Neural cell (in vitro differentiated cells): ENCODE data around the gene TBCK. TPM values are rescaled to one million over a fixed set of nuclear protein-coding genes. Genes with fewer than 3 reads are reported as not detected.

ENCODE experiments used
- H2AFZ ChIP-seq: fragments of 200-600, 300-800 bp; sonication (generic), shearing (Covaris generic); 2 replicates; pipeline ENCODE4 v1.6.0; 2014; ENCODE audit warnings: low read depth, mild to moderate bottlenecking, antibody characterized with exemption, low read length, moderate library complexity
- H3F3A ChIP-seq: fragments of 200-600 bp; shearing (Covaris generic); 2 replicates; pipeline ENCODE4 v1.6.1; 2016; ENCODE audit warnings: mild to moderate bottlenecking, moderate library complexity, mixed read lengths, antibody characterized with exemption, low read length; ENCODE audit not compliant: insufficient read depth, poor library complexity, severe bottlenecking
- H3K27ac ChIP-seq: fragments of 200-600, 300-800 bp; sonication (generic), shearing (Covaris generic); 2 replicates; pipeline ENCODE4 v1.5.1; 2014; ENCODE audit warnings: mild to moderate bottlenecking, low read length, moderate library complexity
- H3K27me3 ChIP-seq: fragments of 300-800, 200-600 bp; sonication (generic), shearing (Covaris generic); 2 replicates; pipeline ENCODE4 v1.6.0; 2014; ENCODE audit warnings: mild to moderate bottlenecking, low read depth, low read length, moderate library complexity; ENCODE audit not compliant: insufficient read depth
- H3K36me3 ChIP-seq: fragments of 300-800, 200-600 bp; sonication (generic), shearing (Covaris generic); 2 replicates; pipeline ENCODE4 v1.5.1; 2014; ENCODE audit warnings: mild to moderate bottlenecking, antibody characterized with exemption, low read length, moderate library complexity; ENCODE audit not compliant: insufficient read depth
- H3K4me2 ChIP-seq: fragments of 300-800, 200-600 bp; sonication (generic), shearing (Covaris generic); 2 replicates; pipeline ENCODE4 v1.6.0; 2014; ENCODE audit warnings: mild to moderate bottlenecking, low read length
- H3K4me3 ChIP-seq: fragments of 300-800, 200-600 bp; sonication (generic), shearing (Covaris generic); 2 replicates; pipeline ENCODE4 v1.5.1; 2014; ENCODE audit warnings: mild to moderate bottlenecking, low read length, moderate library complexity
- H3K79me2 ChIP-seq: fragments of 200-600 bp; shearing (Covaris generic); replicated peaks from 2 replicates; pipeline ENCODE4 v1.6.0; 2014; ENCODE audit warnings: mild to moderate bottlenecking, low read length, moderate library complexity; ENCODE audit not compliant: insufficient read depth
- H3K9ac ChIP-seq: fragments of 300-800, 200-600 bp; sonication (generic), shearing (Covaris generic); 2 replicates; pipeline ENCODE4 v1.6.1; 2016; ENCODE audit warnings: mild to moderate bottlenecking, low read length, mixed read lengths
- H3K9me2 ChIP-seq: fragments of 200-600 bp; shearing (Covaris generic); 2 replicates; pipeline ENCODE4 v1.6.1; 2016; ENCODE audit warnings: mild to moderate bottlenecking, low read length, mixed read lengths; ENCODE audit not compliant: insufficient read depth
- H3K9me3 ChIP-seq: fragments of 200-600, 300-800 bp; sonication (generic), shearing (Covaris generic); 2 replicates; pipeline ENCODE4 v1.6.1; 2016; ENCODE audit warnings: mild to moderate bottlenecking, mixed run types, low read length, moderate library complexity, mixed read lengths
- H4K20me1 ChIP-seq: fragments of 200-600 bp; shearing (Covaris generic); 2 replicates; pipeline ENCODE4 v1.6.1; 2016; ENCODE audit warnings: mild to moderate bottlenecking, mixed run types; ENCODE audit not compliant: insufficient read depth
- EP300 ChIP-seq: fragments of 450-650 bp; conservative IDR thresholded peaks from 2 replicates; pipeline ENCODE4 v1.6.1; 2014; ENCODE audit warnings: antibody characterized with exemption, mild to moderate bottlenecking, moderate library complexity; ENCODE audit not compliant: poor library complexity, severe bottlenecking
- EZH2 ChIP-seq: fragments of 200-600, 300-800 bp; shearing (Covaris generic), sonication (generic); IDR thresholded peaks from 2 replicates; pipeline ENCODE4 v1.6.1; 2014; ENCODE audit warnings: antibody characterized with exemption, low read length, borderline replicate concordance, mild to moderate bottlenecking; ENCODE audit not compliant: insufficient read depth, poor library complexity, severe bottlenecking
- MXI1 ChIP-seq: fragments of 450-650 bp; conservative IDR thresholded peaks from 2 replicates; pipeline ENCODE4 v1.6.1; 2014; ENCODE audit warnings: antibody characterized with exemption, mild to moderate bottlenecking; ENCODE audit not compliant: poor library complexity, severe bottlenecking
- POLR2AphosphoS5 ChIP-seq: IDR thresholded peaks from 2 replicates; pipeline ENCODE4 v1.6.1; 2012
- RAD21 ChIP-seq: fragments of 450-650 bp; conservative IDR thresholded peaks from 2 replicates; pipeline ENCODE4 v1.6.1; 2014; ENCODE audit warnings: antibody characterized with exemption, mild to moderate bottlenecking, moderate library complexity
- SMC3 ChIP-seq: fragments of 450-650 bp; conservative IDR thresholded peaks from 2 replicates; pipeline ENCODE4 v1.6.1; 2014; ENCODE audit warnings: antibody characterized with exemption, mild to moderate bottlenecking, moderate library complexity; ENCODE audit not compliant: poor library complexity
- TAF1 ChIP-seq: IDR thresholded peaks from 2 replicates; pipeline ENCODE4 v1.6.1; 2012; ENCODE audit warnings: low read depth
- polyA plus RNA-seq: library from polyadenylated mRNA; depleted of rRNA; stranded (reverse); fragments of >200 nt; gene quantifications from 2 replicates; pipeline ENCODE4 v1.2.3, GENCODE V29; 2014
- TF ChIP-seq, protein P1 (sequence below): IDR thresholded peaks from 2 replicates; pipeline ENCODE4 v1.6.1; 2012; ENCODE audit warnings: borderline replicate concordance
- TF ChIP-seq, protein P2 (sequence below): fragments of 450-650 bp; IDR thresholded peaks from 2 replicates; pipeline ENCODE4 v1.5.1; 2014; ENCODE audit warnings: antibody characterized with exemption, mild to moderate bottlenecking, moderate library complexity; ENCODE audit not compliant: poor library complexity, severe bottlenecking

The TBCK gene
- polyA plus RNA-seq, 1 donor from 2014 or later, result 55.0 TPM

DNA sequence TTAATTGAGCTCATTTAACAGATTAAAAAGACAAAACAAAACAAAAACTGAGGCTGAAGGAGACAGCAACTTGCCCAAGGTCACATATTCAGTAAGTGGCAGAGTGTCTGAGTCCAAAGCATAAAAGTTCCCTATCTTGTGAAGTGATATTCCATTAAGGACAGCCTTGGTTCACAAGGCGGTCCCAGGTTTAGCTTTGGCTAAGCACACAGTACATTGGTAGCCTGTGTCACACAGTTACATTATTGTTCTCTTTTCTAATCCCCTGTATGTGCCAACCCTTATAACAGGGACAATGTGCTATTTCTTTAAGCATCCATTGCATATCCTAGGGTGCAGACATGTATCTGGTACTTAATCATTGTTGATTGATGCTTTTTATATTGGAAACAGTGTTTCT is 280.8 kb downstream of the TBCK start:
- H3K27ac ChIP-seq, result no peak overlapping the region
- TF ChIP-seq EP300, result no peak
- TF ChIP-seq MXI1, result no peak
- TF ChIP-seq, protein P1, sequence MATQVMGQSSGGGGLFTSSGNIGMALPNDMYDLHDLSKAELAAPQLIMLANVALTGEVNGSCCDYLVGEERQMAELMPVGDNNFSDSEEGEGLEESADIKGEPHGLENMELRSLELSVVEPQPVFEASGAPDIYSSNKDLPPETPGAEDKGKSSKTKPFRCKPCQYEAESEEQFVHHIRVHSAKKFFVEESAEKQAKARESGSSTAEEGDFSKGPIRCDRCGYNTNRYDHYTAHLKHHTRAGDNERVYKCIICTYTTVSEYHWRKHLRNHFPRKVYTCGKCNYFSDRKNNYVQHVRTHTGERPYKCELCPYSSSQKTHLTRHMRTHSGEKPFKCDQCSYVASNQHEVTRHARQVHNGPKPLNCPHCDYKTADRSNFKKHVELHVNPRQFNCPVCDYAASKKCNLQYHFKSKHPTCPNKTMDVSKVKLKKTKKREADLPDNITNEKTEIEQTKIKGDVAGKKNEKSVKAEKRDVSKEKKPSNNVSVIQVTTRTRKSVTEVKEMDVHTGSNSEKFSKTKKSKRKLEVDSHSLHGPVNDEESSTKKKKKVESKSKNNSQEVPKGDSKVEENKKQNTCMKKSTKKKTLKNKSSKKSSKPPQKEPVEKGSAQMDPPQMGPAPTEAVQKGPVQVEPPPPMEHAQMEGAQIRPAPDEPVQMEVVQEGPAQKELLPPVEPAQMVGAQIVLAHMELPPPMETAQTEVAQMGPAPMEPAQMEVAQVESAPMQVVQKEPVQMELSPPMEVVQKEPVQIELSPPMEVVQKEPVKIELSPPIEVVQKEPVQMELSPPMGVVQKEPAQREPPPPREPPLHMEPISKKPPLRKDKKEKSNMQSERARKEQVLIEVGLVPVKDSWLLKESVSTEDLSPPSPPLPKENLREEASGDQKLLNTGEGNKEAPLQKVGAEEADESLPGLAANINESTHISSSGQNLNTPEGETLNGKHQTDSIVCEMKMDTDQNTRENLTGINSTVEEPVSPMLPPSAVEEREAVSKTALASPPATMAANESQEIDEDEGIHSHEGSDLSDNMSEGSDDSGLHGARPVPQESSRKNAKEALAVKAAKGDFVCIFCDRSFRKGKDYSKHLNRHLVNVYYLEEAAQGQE, result no peak
- TF ChIP-seq POLR2AphosphoS5, result no peak
- TF ChIP-seq, protein P2, sequence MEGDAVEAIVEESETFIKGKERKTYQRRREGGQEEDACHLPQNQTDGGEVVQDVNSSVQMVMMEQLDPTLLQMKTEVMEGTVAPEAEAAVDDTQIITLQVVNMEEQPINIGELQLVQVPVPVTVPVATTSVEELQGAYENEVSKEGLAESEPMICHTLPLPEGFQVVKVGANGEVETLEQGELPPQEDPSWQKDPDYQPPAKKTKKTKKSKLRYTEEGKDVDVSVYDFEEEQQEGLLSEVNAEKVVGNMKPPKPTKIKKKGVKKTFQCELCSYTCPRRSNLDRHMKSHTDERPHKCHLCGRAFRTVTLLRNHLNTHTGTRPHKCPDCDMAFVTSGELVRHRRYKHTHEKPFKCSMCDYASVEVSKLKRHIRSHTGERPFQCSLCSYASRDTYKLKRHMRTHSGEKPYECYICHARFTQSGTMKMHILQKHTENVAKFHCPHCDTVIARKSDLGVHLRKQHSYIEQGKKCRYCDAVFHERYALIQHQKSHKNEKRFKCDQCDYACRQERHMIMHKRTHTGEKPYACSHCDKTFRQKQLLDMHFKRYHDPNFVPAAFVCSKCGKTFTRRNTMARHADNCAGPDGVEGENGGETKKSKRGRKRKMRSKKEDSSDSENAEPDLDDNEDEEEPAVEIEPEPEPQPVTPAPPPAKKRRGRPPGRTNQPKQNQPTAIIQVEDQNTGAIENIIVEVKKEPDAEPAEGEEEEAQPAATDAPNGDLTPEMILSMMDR, result no peak
- no peak for TF ChIP-seq SMC3
- TF ChIP-seq TAF1, result no peak
- TF ChIP-seq EZH2, result no peak
- TF ChIP-seq RAD21, result no peak
- no peaks in the 10 kb centered on the region for H3K9me2 ChIP-seq
- no peaks in the 10 kb centered on the region for H3K27me3 ChIP-seq
- no peaks in the 10 kb centered on the region for H4K20me1 ChIP-seq
- no peak overlapping the region for H2AFZ ChIP-seq
- no peaks in the 10 kb centered on the region for H3K79me2 ChIP-seq
- H3F3A ChIP-seq, result no peaks in the 10 kb centered on the region
- no peak overlapping the region for H3K9ac ChIP-seq
- no peak overlapping the region for H3K4me3 ChIP-seq
- H3K36me3 ChIP-seq, result no peaks in the 10 kb centered on the region
- H3K4me2 ChIP-seq, result no peak overlapping the region
- H3K9me3 ChIP-seq, result no peaks in the 10 kb centered on the region

DNA sequence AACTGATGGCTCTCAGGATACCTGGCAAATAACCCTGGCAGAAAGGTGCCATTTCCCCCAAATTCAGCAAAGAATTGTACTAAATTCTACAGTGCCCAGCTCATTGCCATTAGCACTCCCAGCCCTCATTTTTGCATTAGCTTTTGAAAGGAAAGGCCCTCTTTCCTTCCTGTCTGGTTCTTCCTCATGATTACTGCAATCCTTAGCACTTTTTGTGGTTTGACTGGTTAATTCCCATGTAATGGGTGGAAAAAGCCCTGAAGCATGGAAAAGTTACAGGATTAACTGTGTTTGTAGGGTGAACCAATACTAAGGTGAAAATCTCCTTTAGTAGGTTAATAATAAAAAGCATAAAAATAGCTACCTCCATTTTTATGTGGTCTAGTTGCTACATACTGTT is 281.3 kb downstream of the TBCK start:
- no peak overlapping the region for H3K27ac ChIP-seq
- TF ChIP-seq SMC3 (no peak), RAD21 (no peak), TAF1 (no peak), EZH2 (no peak), MXI1 (no peak)
- TF ChIP-seq, protein P1, result no peak
- no peaks in the 10 kb centered on the region for H3K36me3 ChIP-seq
- no peaks in the 10 kb centered on the region for H3K27me3 ChIP-seq
- no peak overlapping the region for H2AFZ ChIP-seq
- no peaks in the 10 kb centered on the region for H3K79me2 ChIP-seq
- H3K9me2 ChIP-seq, result no peaks in the 10 kb centered on the region
- no peaks in the 10 kb centered on the region for H4K20me1 ChIP-seq
- no peak overlapping the region for H3K9ac ChIP-seq
- H3K9me3 ChIP-seq, result no peaks in the 10 kb centered on the region
- no peak overlapping the region for H3K4me3 ChIP-seq
- H3F3A ChIP-seq, result no peaks in the 10 kb centered on the region
- no peak overlapping the region for H3K4me2 ChIP-seq
